Cerebellar cortex (tissue), 1 donor: ENCODE measurements around the gene P4HA2.

Source experiments
- DNase-seq: peaks from one replicate; pipeline ENCODE4 v3.0.0-alpha.2; 2015; ENCODE audit warnings: low spot score

P4HA2 gene

DNA sequence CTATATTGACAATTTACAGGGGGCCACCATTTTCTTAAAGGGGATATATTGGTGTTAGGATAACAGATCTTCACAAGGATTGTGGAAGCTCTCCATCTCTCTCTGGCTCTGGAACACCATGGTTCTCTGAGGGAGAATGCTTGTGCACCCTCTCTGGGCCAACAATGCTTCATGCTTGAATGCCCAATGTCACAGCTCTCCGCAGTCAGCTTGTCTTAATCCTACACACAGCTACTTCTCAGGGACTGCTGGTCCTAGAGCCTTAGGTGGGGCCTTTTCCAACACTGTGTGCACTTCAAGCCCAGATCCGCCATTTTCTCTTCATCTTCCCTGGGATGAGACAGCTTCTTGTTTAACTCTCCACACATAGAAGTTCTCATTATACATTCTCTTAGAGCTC lies 22.9 kb upstream of the P4HA2 start:
- peak; percentile 56 for DNase-seq

GRCh38 chr5:132246806-132247205 lies 19.2 kb upstream of the P4HA2 start:
- DNase-seq = no peak

DNA sequence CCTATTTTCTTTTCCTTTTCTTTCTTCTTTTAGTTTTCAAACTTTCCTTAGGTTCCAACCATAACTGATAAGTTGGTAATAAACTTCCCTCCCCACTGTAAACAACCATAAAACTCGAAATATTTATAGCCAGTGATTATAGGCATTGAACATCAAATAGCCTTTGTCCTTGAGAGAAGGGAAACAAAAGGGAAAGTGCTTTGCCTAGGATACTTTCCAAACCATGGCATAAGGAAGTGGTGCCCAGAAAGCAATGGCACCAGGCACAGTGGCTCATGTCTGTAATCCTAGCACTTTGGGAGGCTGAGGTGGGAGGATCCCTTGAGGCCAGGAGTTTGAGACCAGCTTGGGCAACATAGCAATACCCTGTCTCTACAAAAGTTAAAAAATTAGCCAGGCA lies 17.9 kb upstream of the P4HA2 start:
- DNase-seq = no peak

DNA sequence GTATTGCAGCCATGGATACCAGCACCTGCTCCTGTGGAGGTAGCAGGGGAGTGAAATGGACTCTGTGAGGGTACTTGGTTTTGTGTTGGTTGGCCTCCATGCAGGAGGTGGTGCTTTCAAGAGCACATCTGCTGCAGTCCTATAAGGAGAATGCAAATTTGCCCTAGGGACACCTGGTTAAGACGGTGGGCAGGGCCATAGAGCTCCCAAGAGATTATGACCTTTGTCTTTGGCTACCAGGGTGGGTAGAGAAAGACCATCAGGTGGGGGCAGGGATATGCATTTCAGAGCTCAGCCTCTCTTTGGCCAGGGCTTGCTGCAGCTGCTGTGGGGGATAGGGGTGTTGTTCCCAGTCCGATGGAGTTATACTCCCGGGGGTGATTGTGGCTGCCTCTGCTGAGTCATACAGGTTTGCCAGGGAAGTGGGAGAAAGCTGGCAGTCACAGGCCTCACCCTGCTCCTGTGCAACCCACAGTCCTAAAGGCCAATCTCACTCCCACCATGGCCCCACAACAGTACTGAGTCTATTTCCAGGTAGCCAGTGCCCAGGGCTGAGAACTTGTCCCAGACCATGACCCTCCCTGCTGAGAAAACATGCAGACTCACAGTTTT lies 15.8 kb upstream of the P4HA2 start:
- no peak for DNase-seq

GRCh38 chr5:132239776-132240175 lies 12.1 kb upstream of the P4HA2 start:
- DNase-seq = no peak

DNA sequence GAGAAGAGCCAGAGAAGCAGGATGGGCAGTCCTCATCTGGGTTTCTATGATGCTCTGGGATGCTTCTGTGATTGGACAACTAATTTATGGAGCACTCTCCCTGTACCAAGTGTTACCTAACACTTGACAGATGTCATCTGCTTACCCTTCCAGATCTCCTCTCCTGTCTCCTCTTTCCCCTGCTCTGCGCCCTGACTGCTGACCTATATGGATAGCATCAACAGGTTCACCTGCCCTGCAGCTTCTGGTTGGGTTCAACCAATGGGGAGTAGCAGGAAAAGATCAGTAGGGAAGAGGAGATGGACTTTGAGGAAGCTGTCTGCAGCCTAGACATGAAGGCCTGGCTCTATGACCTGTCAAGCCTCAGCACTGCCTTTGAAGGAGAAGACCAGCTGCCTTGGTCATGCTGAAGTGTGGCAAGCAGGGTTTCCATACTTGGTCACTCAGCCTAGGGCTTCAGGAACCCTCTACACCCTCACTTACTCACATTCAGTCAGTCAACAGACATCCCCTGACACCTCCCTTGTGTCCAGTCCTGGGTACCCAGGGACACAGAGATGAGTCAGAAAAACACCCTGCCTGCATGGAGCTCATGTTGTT lies 11.3 kb upstream of the P4HA2 start:
- no peak for DNase-seq

GRCh38 chr5:132238169-132238744 lies 10.6 kb upstream of the P4HA2 start:
- peak; percentile 74 for DNase-seq

GRCh38 chr5:132237670-132238069 lies 10.0 kb upstream of the P4HA2 start:
- DNase-seq = no peak

DNA sequence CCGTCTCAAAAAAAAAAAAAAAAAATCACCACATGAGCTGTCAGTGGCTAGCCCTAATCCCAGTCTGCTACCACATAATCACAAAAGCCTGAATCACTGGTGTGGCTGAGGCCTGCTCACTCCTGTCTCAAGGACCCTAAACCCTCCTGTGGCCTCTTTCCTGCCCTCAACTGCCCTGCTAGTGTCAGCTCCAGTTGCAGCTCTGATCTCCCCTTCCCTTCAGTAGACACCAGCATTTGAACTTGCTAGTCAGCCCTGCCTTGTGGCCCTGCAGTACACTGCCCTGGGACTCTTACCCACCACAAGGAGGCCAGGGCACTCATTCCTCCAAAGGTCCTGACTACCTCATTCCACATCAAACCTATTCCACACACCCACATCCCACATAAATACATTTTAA lies 9.5 kb upstream of the P4HA2 start:
- DNase-seq = no peak

GRCh38 chr5:132235340-132235739 lies 7.7 kb upstream of the P4HA2 start:
- DNase-seq = no peak

DNA sequence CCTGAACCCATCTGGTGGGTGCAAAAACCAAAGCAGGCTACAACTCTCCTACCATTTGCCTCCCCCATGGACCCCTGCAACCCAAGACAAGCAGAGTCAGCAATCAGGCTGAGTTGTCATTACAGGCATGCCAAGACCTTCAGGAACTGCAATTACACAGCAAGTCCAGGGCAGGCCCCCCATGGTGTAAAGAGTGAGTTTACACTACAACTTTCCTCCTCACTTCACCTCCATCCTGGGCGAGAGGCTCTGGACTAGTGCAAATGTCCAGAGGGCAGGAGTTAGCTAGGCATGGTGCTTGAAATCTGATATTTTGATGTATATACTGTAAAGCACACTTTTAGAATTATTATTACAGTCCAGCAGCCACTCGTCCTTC lies 7.0 kb upstream of the P4HA2 start:
- DNase-seq = no peak

DNA sequence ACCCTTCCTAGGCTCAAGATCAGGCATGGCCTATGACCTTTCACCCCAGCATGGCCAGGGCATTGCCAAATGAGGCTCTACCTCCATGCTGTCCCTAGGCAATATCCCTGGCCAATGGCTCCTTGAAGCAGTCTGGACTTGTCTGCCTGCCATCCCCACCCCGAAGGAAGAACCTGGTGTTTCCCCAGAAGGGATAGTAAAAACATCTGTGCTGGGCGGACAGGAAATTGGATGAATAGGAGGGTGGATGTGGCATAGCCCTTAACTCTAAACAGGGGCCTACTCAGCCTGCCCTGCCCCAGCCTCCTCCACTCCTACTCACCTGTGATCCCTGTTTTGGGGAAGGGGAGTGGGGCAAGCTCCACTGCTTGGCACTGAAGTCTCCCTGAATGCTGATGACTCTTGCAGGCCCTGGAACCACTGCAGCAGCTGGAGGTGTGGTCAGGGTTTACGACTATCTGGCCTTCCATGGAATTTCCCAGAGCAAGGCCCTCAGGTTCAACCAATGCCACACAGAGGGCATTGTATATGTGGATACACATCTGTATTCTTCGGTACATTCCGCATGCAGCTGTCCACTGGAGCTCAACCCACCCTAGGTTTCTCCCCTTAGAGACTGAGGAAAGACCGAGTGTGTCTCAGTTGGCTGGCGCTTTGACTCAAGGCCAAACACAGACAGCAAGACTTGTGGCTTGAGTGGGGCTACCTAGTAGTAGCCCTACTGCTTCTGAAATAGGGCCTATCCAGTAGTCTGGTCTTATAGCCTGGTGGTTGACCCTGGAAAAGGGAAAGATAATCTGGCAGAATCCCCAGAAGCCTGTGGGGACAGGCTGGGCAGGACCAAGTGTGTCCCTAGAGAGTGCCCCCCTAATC lies 6.4 kb upstream of the P4HA2 start:
- DNase-seq = no peak

DNA sequence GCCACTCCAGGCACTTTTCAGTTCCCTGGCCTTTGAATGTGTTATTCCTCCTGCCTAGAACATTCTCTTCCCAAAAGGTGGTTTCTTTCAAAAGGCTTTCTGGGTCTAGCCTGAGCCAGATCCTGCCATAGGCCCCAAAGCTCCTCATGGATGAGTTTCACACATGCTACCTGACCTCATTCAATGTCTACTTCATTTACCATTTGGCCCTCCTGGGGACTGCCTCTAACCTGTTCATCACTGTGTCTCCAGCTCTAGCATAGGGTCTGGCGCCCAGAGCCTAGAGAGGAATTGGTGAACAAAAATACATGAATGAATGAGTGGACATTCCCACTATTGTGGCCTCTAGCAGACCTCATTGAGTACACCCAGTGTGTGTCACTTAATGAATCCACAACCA lies 5.4 kb upstream of the P4HA2 start:
- DNase-seq = no peak

DNA sequence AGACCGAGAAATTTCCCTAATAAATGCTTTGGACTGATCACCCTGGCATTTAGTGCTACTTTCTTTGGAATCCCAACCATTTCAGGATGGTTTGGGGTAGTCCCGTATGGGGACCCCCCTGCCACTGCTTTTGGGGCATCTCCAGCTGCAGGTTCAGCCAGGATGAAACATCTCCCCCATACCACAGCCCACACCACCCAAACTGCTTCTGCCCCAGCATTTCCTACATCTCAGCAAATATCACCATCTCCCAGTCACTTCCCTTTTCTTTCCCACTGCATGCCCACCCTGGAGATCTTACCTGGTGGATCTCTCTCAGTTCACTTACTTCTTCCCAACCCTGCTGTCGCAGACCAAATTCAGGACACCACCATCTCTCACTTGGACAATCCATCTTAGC lies 4.8 kb upstream of the P4HA2 start:
- DNase-seq = no peak

- DNase-seq = no peak
Measured at GRCh38 chr5:132230871-132231270, 3.2 kb upstream of the P4HA2 start.

GRCh38 chr5:132229236-132229635 lies 1.6 kb upstream of the P4HA2 start:
- DNase-seq = no peak

- no peak for DNase-seq
Measured at GRCh38 chr5:132228241-132229035, 785 bp upstream of the P4HA2 start.

GRCh38 chr5:132227235-132227484 lies 493 bp downstream of the P4HA2 start:
- DNase-seq = no peak

GRCh38 chr5:132226516-132227234 lies 978 bp downstream of the P4HA2 start:
- DNase-seq = no peak

DNA sequence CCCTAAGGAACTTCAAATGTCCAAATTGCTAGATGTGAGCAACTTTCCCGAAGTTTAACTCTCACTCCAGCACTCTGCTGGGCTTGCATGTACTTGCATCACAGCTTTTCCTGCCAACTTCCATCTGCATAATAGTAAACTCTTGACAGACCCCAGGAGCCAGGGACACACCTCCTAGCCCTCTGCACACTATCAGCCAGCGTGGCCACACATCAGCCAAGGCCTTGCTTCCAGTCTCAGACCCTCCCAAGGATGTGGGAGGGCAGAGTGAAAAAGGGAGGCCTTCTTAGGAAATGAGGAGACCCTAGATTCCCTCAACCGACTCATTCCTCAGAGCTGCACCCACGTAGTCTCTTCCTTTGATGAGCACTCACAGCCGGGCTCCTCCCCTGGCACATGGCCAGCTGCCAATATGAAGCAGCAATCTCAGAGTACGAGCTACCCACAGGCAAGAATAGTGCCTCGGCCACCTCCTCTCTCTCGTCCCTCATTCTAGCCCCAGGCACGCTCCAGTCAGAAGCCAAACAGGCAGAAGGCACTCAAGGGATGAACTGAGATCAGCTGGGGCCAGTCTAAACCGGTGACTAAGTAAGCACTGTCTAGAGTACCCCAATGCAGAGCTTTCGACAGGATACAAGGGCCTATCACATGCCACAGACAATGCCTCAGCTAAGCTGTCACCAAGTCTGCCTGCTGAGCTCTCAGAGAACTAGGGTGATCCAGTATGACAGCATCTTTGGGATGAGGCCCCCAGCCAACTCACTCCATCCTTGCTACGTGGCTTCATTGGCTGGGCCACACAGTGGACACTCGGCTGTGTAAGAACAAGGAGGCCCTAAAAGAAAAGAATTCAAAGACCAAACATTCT lies 2.3 kb downstream of the P4HA2 start:
- DNase-seq = peak; percentile 48

DNA sequence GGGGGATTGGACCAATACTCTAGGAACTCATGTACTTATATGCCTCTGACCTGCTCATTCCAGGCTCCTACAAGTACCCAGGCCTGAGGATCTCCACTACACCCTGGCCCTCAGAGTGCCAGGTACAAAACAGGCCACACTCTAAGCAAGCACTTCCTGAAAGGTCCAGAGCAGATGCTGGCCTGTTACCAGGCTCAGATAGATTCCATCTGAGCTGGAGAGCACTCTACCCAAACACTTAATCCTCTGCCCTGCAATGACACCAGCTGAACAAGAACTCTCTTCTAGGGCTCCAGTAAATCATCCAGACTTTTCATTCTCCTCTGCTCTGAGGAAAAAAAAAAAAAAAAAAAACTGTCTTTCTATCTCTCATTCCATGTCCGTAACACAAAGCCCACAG lies 2.9 kb downstream of the P4HA2 start:
- DNase-seq = no peak
